ENCODE results near the gene CEP192.

DNA sequence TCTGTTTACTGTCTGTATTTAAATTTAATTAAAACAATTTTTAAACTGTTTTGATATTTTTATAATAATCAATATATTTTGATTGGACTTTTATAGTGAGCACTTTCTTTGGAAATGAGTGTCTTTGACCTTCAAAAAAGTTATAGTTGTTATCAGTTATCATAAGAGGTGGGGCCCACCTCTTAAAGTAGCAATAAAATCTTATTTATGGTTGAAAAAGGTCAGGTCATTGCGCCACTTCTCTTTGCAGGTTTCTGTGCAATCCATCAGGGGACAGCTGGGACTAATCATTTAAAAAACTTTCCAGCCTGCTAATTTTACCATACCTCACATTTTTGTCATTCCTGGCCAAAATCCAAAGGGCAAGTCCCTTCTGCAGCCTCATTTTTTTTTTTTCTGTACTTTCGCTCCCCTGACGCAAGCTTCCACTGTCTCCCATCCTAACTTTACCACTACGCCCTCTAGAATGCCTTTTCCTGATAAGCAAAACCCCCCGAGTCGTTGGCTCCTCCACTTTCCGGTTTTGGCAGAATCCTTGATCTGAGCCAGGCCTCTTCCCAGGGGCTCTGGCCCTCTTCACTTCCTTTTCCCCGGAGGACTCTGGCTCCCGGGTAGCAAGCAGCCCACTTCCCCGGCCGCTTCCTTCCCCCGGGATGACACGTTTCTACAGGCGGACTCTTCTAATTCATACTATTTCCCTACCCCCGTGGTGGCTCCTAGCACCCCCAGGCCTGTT lies 44.4 kb upstream of the CEP192 start:
- TF ChIP-seq, protein P1, sequence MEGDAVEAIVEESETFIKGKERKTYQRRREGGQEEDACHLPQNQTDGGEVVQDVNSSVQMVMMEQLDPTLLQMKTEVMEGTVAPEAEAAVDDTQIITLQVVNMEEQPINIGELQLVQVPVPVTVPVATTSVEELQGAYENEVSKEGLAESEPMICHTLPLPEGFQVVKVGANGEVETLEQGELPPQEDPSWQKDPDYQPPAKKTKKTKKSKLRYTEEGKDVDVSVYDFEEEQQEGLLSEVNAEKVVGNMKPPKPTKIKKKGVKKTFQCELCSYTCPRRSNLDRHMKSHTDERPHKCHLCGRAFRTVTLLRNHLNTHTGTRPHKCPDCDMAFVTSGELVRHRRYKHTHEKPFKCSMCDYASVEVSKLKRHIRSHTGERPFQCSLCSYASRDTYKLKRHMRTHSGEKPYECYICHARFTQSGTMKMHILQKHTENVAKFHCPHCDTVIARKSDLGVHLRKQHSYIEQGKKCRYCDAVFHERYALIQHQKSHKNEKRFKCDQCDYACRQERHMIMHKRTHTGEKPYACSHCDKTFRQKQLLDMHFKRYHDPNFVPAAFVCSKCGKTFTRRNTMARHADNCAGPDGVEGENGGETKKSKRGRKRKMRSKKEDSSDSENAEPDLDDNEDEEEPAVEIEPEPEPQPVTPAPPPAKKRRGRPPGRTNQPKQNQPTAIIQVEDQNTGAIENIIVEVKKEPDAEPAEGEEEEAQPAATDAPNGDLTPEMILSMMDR (IDR thresholded peaks at IDR 0.05), result no peak
- no peak for TF ChIP-seq EZH2 (IDR thresholded peaks at IDR 0.05)
- TF ChIP-seq EZH2phosphoT487 (IDR thresholded peaks at IDR 0.05), result no peak
